K562 (cell line): ENCODE results near the gene RERE. TPM values are rescaled to one million over a fixed set of nuclear protein-coding genes. Genes with fewer than 3 reads are reported as not detected.

Source experiments
- ATAC-seq: fragments of 200-7000 bp; cut with Tn5 transposase; 3 replicates; pipeline ENCODE4 v1.9.1; 2020; ENCODE audit warnings: moderate library complexity
- BruUV-seq: library from RNA; stranded (reverse); fragments of 400-500 nt; replicated peaks from 2 replicates; lab custom pipeline; 2021; lab: Mats Ljungman, UMichigan
- CTCF ChIA-PET: fragments of 300-600 bp; formaldehyde crosslinking; extraction: SDS; loops from one replicate; lab custom pipeline; 2021; ENCODE audit warnings: low intra/inter-chr PET ratio; lab: Yijun Ruan, JAX
- POLR2A ChIA-PET: fragments of 300-600, 350-650 bp; sonication (Branson Sonifier 250); formaldehyde crosslinking; extraction: SDS; loops from one replicate; lab custom pipeline; 2021; ENCODE audit warnings: antibody characterized with exemption, inconsistent platforms; lab: Yijun Ruan, JAX
- DNase-seq, 4 experiments: peaks; one replicate each; pipeline versions ENCODE4 v3.0.0 to v3.0.0-alpha.2; 2011 to 2018; ENCODE audit warnings: low spot score in 3 of 4, mixed read lengths in 3 of 4; ENCODE audit errors: extremely low read depth in 1 of 4
- FAIRE-seq: peaks from 2 replicates; lab custom pipeline; 2011; peaks lifted over from hg19 to GRCh38; lab: Jason Lieb, UNC
- H2AFZ ChIP-seq: 2 replicates; pipeline ENCODE4 v1.6.0; 2011; ENCODE audit warnings: low read depth, low read length, control low read depth, inconsistent platforms
- H3K27ac ChIP-seq: fragments of 200-600 bp; 3 replicates; pipeline ENCODE4 v1.8.0; 2011; ENCODE audit warnings: low read depth, mild to moderate bottlenecking, control low read depth, inconsistent platforms, low read length, moderate library complexity, mixed read lengths; ENCODE audit errors: extremely low read depth
- H3K27me3 ChIP-seq, 2 experiments: fragments of 300-600 bp in 1 of 2; 2 replicates in 1 of 2; 3 replicates in 1 of 2; pipeline versions ENCODE4 v1.6.0 to v1.8.0; 2011; ENCODE audit warnings: inconsistent platforms in 2 of 2, low read length in 2 of 2, mild to moderate bottlenecking in 1 of 2, mixed read lengths in 1 of 2, moderate library complexity in 1 of 2; ENCODE audit not compliant: control insufficient read depth in 2 of 2, insufficient read depth in 2 of 2
- H3K36me3 ChIP-seq: fragments of 300-600 bp; 3 replicates; pipeline ENCODE4 v1.8.0; 2011; ENCODE audit warnings: mild to moderate bottlenecking, low read length, inconsistent platforms; ENCODE audit not compliant: control insufficient read depth, insufficient read depth
- H3K4me1 ChIP-seq, 2 experiments: fragments of 200-600 bp in 1 of 2; replicated peaks in 1 of 2; 2 replicates in 1 of 2; 3 replicates in 1 of 2; pipeline versions ENCODE4 v1.5.1 to v1.8.0; 2011; ENCODE audit warnings: inconsistent platforms in 2 of 2, low read length in 2 of 2, mild to moderate bottlenecking in 1 of 2, mixed read lengths in 1 of 2, moderate library complexity in 1 of 2; ENCODE audit not compliant: control insufficient read depth in 2 of 2, insufficient read depth in 2 of 2
- H3K4me2 ChIP-seq: 2 replicates; pipeline ENCODE4 v1.6.1; 2011; ENCODE audit warnings: low read length, control low read depth, inconsistent platforms, mixed read lengths; ENCODE audit not compliant: insufficient read depth
- H3K4me3 ChIP-seq: fragments of 200-600 bp; sonication (generic), shearing (Covaris generic); 2 replicates; pipeline ENCODE4 v1.5.1; 2016; ENCODE audit warnings: control low read depth, inconsistent platforms
- H3K79me2 ChIP-seq: fragments of 200-600 bp; 3 replicates; pipeline ENCODE4 v1.8.0; 2011; ENCODE audit warnings: low read length, inconsistent platforms; ENCODE audit not compliant: control insufficient read depth, insufficient read depth
- H3K9ac ChIP-seq, 2 experiments: 2 replicates each; pipeline versions ENCODE4 v1.6.0 to v1.6.1; 2011; ENCODE audit warnings: low read depth in 2 of 2, low read length in 2 of 2, control low read depth in 1 of 2, inconsistent platforms in 1 of 2, mild to moderate bottlenecking in 1 of 2, mixed read lengths in 1 of 2; ENCODE audit not compliant: insufficient read depth in 1 of 2
- H3K9me1 ChIP-seq: one replicate; pipeline ENCODE4 v1.6.0; 2011; ENCODE audit warnings: inconsistent platforms, mild to moderate bottlenecking, low read length, moderate library complexity; ENCODE audit not compliant: control insufficient read depth, insufficient read depth
- H3K9me3 ChIP-seq: replicated peaks from 2 replicates; pipeline ENCODE4 v1.5.1; 2011; ENCODE audit warnings: low read depth, low read length, inconsistent platforms; ENCODE audit not compliant: control insufficient read depth, insufficient read depth
- H4K20me1 ChIP-seq: replicated peaks from 2 replicates; pipeline ENCODE4 v1.6.1; 2011; ENCODE audit warnings: low read length, inconsistent platforms, mixed read lengths; ENCODE audit not compliant: control insufficient read depth, insufficient read depth
- ATF3 ChIP-seq, 2 experiments: fragments of 450-650 bp in 1 of 2; sonication (generic) in 1 of 2; formaldehyde crosslinking in 1 of 2; IDR thresholded peaks in 1 of 2; conservative IDR thresholded peaks in 1 of 2; 2 replicates each; pipeline versions ENCODE4 v1.6.1 to v1.8.1; 2016 to 2023; ENCODE audit warnings: mild to moderate bottlenecking in 2 of 2, moderate library complexity in 2 of 2, inconsistent platforms in 1 of 2, missing genetic modification reagents in 1 of 2
- CBX2 ChIP-seq: fragments of 200-600 bp; sonication (generic); IDR thresholded peaks from one replicate; pipeline ENCODE4 v1.6.1; 2012; ENCODE audit warnings: mild to moderate bottlenecking, low read length, inconsistent platforms; ENCODE audit not compliant: insufficient read depth, poor library complexity, severe bottlenecking
- FOXM1 ChIP-seq, 2 experiments: fragments of 450-650 bp in 1 of 2; sonication (generic) in 1 of 2; formaldehyde crosslinking in 1 of 2; IDR thresholded peaks; 2 replicates each; pipeline versions ENCODE4 v1.6.1 to v1.9.0; 2017 to 2022; ENCODE audit warnings: low read depth in 2 of 2, mild to moderate bottlenecking in 2 of 2, missing genetic modification reagents in 1 of 2, moderate library complexity in 1 of 2
- MTA3 ChIP-seq: fragments of 450-650 bp; formaldehyde crosslinking; IDR thresholded peaks from 2 replicates; pipeline ENCODE4 v1.6.1; 2017; ENCODE audit warnings: mild to moderate bottlenecking, borderline replicate concordance
- NUFIP1 ChIP-seq: fragments of 450-650 bp; IDR thresholded peaks from 2 replicates; pipeline ENCODE4 v1.6.1; 2018; ENCODE audit not compliant: partially characterized antibody
- PCBP2 ChIP-seq: fragments of 200-400 bp; formaldehyde crosslinking; IDR thresholded peaks from 2 replicates; pipeline ENCODE4 v1.6.1; 2018; ENCODE audit warnings: low read length, low read depth, mild to moderate bottlenecking, moderate library complexity; ENCODE audit not compliant: poor library complexity, severe bottlenecking
- TCF15 ChIP-seq: fragments of 250-450 bp; sonication (Bioruptor Pico); IDR thresholded peaks from 2 replicates; pipeline ENCODE4 v1.8.0; 2022; ENCODE audit warnings: moderate library complexity, mild to moderate bottlenecking, inconsistent platforms
- ZNF253 ChIP-seq: fragments of 250-450 bp; sonication (Bioruptor Pico); conservative IDR thresholded peaks from 2 replicates; pipeline ENCODE4 v1.6.1; 2021; ENCODE audit warnings: mild to moderate bottlenecking
- WGBS: fragments of 100-300 bp; shearing (Covaris generic); methylation state at CpG from one replicate; pipeline ENCODE4 v1.1.6; 2016; ENCODE audit warnings: low coverage, mixed read lengths; ENCODE audit not compliant: insufficient coverage; ENCODE audit errors: missing lambda C conversion rate; 5-methylcytosine and 5-hydroxymethylcytosine counted together
- in situ Hi-C: fragments of 300-500 bp; cut with MboI; formaldehyde crosslinking; loops from 4 replicates; pipeline ENCODE4 v1.15.0; 2018; ENCODE audit warnings: inconsistent platforms, mixed read lengths
- intact Hi-C: fragments of 100-400 bp; cut with micrococcal nuclease; formaldehyde crosslinking; loops from 2 replicates; pipeline ENCODE4 v1.14.2; 2022
- polyA plus RNA-seq, 8 experiments: library from polyadenylated mRNA; depleted of rRNA in 4 of 8; stranded (reverse) in 5 of 8; unstranded in 3 of 8; fragments of >200 nt; fragmentation: Nextera tagmentation in 2 of 8; fragmentation: Illumina TruSeq in 1 of 8; extraction: Ambion mirVana in 2 of 8; extraction: Trizol in 1 of 8; gene quantifications; 2 replicates each; pipeline versions ENCODE4 v1.2.1 to v1.2.3, GENCODE V29; 2011 to 2014; ENCODE audit warnings: inconsistent platforms in 1 of 8, missing spikeins in 1 of 8
- total RNA-seq, 7 experiments: library from RNA; depleted of rRNA in 6 of 7; stranded (reverse); fragments of >200 nt in 6 of 7; fragmentation: Illumina TruSeq in 2 of 7; extraction: Trizol in 2 of 7; gene quantifications; 2 replicates each; pipeline versions ENCODE4 v1.2.1 to v1.2.3, GENCODE V29; 2011 to 2021; ENCODE audit warnings: low replicate concordance in 1 of 7
- TF ChIP-seq, protein P1 (sequence below): fragments of 450-650 bp; IDR thresholded peaks from 2 replicates; pipeline ENCODE4 v1.6.1; 2016; ENCODE audit warnings: missing biosample characterization, missing genetic modification characterization

Gene RERE
- total and polyA plus RNA-seq, 9 of the 15 experiments (the other 6 are each of a cell fraction or from before 2014, with no cell fraction given) = 3.0 to 51.5 (median 13.4) TPM

DNA sequence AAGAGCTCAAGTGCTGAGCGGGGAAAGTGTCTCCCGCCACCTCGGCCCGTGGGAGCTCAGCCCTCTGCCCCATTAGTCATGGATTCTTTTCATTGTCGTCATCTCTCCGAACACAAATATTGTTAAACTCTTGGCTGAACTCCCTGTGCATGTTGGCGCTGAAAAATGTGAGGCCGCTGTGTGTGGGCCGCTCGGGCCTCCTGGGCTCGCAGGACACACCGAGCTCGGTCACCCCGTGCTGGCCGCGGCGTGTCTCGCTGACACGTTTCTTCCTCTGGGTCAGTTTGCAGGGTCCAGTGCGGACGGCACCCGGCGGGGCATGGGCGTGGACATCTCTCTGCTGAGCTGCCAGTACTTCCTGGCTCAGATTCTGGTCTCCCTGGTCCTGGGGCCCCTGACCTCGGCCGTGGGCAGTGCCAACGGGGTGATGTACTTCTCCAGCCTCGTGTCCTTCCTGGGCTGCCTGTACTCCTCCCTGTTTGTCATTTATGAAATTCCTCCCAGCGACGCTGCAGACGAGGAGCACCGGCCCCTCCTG is 473.9 kb downstream of the RERE start:
- POLR2A ChIA-PET = interaction anchor here (0.6 to 1.1 kb wide), 4 partner anchors 10 to 306 kb away, joined by 3 read pairs; no protein-coding TSS in a partner anchor
- in situ Hi-C loops (no loop called here), intact Hi-C loops (no loop called here)
- FAIRE-seq = no peak
- no peak for TF ChIP-seq NUFIP1
- peak; percentile 28; the same call in 1 of the 2 replicates for TF ChIP-seq ATF3 (IDR thresholded peaks at IDR 0.05)
- TF ChIP-seq ATF3 (CRISPR knock-in tag; conservative IDR thresholded peaks at IDR 0.05) = no peak
- no TSS peak for BruUV-seq
- DNase-seq = no peak
- peaks cover 52 to 84% of the 10 kb centered on the region in 2 experiments for H3K27me3 ChIP-seq
- peak overlapping the region in 1 of 2 experiments; percentile 59; a peak in 2 of 4 replicates for H3K9ac ChIP-seq
- peak; percentile 24; the same call in 2 of the 3 replicates for ATAC-seq
- WGBS = 4% methylated on average over 32 of the region's 32 CpGs
- no peaks in the 10 kb centered on the region for H3K79me2 ChIP-seq
- no peaks in the 10 kb centered on the region for H3K36me3 ChIP-seq
- no peak overlapping the region; the same call in 1 of the 2 replicates for H3K4me2 ChIP-seq
- H4K20me1 ChIP-seq = peaks cover 10% of the 10 kb centered on the region
- H3K9me1 ChIP-seq = no peaks in the 10 kb centered on the region
- H3K4me3 ChIP-seq = no peak overlapping the region
- CTCF ChIA-PET = no interaction called here
- H3K9me3 ChIP-seq = no peaks in the 10 kb centered on the region
- no peak overlapping the region for H2AFZ ChIP-seq
- H3K4me1 ChIP-seq = peaks cover 0 to 23% of the 10 kb centered on the region in 2 experiments; a peak in 3 of 5 replicates
- H3K27ac ChIP-seq = no peak overlapping the region

- in situ Hi-C loops = no loop called here
- H3K4me2 ChIP-seq = no peak overlapping the region
- no peak overlapping the region for H3K27ac ChIP-seq
- ChIA-PET CTCF (no interaction called here), POLR2A (interaction anchor here (0.6 to 1.1 kb wide), 4 partner anchors 10 to 306 kb away, joined by 3 read pairs; no protein-coding TSS in a partner anchor)
- no peaks in the 10 kb centered on the region for H3K9me3 ChIP-seq
- H2AFZ ChIP-seq = no peak overlapping the region
- no TSS peak for BruUV-seq
- DNase-seq (no peak), FAIRE-seq (no peak), ATAC-seq (no peak)
- H3K79me2 ChIP-seq = no peaks in the 10 kb centered on the region
- 0 out of 4 replicates have a peak overlapping the region, but pooled peaks of 1 of the 2 experiments have one; percentile 8 for H3K9ac ChIP-seq
- peaks cover 9% of the 10 kb centered on the region for H4K20me1 ChIP-seq
- intact Hi-C loops = no loop called here
- 14% methylated on average over 11 of the region's 11 CpGs for WGBS
- no peaks in the 10 kb centered on the region for H3K9me1 ChIP-seq
- H3K36me3 ChIP-seq = no peaks in the 10 kb centered on the region
- peaks cover 53 to 82% of the 10 kb centered on the region in 2 experiments for H3K27me3 ChIP-seq
- H3K4me3 ChIP-seq = no peak overlapping the region
- H3K4me1 ChIP-seq = peaks cover 0 to 20% of the 10 kb centered on the region in 2 experiments; a peak in 3 of 5 replicates
- no peak for TF ChIP-seq FOXM1 (IDR thresholded peaks at IDR 0.05; ENCODE audit: low read depth)
- no peak for TF ChIP-seq FOXM1 (CRISPR knock-in tag; IDR thresholded peaks at IDR 0.05; ENCODE audit: low read depth)
- no peak for TF ChIP-seq CBX2
- TF ChIP-seq, protein P1, sequence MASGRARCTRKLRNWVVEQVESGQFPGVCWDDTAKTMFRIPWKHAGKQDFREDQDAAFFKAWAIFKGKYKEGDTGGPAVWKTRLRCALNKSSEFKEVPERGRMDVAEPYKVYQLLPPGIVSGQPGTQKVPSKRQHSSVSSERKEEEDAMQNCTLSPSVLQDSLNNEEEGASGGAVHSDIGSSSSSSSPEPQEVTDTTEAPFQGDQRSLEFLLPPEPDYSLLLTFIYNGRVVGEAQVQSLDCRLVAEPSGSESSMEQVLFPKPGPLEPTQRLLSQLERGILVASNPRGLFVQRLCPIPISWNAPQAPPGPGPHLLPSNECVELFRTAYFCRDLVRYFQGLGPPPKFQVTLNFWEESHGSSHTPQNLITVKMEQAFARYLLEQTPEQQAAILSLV (tag) = no peak
- TF ChIP-seq ZNF253 (CRISPR knock-in tag) = no peak
- no peak for TF ChIP-seq MTA3
- no peak for TF ChIP-seq TCF15 (CRISPR knock-in tag)
- TF ChIP-seq PCBP2 = no peak
Measured at GRCh38 chr1:8343044-8343443, 474.4 kb downstream of the RERE start.
